D721Med (cell line): ENCODE results near the gene CDH15.

ENCODE experiments used
- DNase-seq: peaks from one replicate; pipeline ENCODE4 v3.0.0; 2011; ENCODE audit warnings: low spot score; ENCODE audit not compliant: insufficient read length
- FAIRE-seq: peaks from 2 replicates; lab custom pipeline; 2011; peaks lifted over from hg19 to GRCh38; lab: Jason Lieb, UNC
- TF ChIP-seq, protein P1 (sequence below): IDR thresholded peaks from 2 replicates; pipeline ENCODE4 v1.5.1; 2012; ENCODE audit warnings: mild to moderate bottlenecking, control low read depth; ENCODE audit not compliant: insufficient read depth; ENCODE audit errors: missing control alignments

The CDH15 gene

DNA sequence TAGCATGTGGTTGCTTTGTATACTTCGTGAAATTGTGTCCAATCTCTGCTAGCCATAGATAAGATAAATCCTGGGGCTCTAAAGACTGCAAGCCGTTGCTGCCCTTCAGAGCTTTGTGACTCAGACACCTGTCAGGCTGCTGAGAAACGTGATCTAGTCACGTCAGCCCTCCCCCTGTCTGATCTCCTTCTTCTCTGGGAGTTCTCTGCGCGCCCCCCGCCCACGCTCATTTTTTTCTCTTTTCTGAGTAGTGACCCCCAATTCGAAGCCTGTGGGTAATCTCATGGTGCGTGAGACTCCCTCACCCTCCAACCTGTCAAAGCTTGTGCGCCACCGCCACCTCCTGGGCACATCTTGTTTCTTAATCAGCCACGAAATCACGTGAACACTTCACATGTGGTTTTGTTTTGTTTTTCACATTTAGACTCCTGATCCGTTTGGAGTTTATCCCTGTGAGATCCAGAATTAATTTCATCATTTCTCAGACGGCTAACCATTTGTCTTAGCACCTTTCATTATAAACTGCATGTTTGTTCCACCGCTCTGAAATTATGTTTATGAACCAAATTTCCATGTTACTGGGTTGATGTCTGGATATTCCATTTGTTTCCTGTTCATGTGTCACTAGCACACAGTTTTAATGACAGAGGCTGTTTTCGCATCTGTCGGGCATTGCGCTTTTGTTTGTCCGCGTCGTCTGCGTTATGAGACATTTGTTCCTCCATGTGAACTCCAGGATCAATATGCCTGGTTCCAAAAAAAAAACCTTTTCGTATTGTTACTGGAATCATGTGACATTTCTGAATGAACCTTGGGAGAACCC lies 45.0 kb downstream of the CDH15 start:
- FAIRE-seq, result no peak
- TF ChIP-seq, protein P1, sequence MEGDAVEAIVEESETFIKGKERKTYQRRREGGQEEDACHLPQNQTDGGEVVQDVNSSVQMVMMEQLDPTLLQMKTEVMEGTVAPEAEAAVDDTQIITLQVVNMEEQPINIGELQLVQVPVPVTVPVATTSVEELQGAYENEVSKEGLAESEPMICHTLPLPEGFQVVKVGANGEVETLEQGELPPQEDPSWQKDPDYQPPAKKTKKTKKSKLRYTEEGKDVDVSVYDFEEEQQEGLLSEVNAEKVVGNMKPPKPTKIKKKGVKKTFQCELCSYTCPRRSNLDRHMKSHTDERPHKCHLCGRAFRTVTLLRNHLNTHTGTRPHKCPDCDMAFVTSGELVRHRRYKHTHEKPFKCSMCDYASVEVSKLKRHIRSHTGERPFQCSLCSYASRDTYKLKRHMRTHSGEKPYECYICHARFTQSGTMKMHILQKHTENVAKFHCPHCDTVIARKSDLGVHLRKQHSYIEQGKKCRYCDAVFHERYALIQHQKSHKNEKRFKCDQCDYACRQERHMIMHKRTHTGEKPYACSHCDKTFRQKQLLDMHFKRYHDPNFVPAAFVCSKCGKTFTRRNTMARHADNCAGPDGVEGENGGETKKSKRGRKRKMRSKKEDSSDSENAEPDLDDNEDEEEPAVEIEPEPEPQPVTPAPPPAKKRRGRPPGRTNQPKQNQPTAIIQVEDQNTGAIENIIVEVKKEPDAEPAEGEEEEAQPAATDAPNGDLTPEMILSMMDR, result peak; percentile 91
- no peak for DNase-seq

DNA sequence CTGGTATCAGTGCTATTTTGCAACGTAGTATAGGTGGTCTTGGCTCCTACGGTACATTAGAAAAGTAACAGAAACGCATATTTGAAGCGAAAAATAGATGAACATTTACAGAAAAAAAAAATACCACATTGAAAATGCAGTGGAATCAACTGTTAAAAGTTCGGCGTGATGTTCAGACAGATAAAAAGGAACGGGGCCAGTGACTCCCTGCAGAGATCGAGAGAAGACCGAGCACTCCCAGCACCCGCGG lies 45.5 kb downstream of the CDH15 start:
- TF ChIP-seq, protein P1, result no peak
- DNase-seq (no peak), FAIRE-seq (no peak)

DNA sequence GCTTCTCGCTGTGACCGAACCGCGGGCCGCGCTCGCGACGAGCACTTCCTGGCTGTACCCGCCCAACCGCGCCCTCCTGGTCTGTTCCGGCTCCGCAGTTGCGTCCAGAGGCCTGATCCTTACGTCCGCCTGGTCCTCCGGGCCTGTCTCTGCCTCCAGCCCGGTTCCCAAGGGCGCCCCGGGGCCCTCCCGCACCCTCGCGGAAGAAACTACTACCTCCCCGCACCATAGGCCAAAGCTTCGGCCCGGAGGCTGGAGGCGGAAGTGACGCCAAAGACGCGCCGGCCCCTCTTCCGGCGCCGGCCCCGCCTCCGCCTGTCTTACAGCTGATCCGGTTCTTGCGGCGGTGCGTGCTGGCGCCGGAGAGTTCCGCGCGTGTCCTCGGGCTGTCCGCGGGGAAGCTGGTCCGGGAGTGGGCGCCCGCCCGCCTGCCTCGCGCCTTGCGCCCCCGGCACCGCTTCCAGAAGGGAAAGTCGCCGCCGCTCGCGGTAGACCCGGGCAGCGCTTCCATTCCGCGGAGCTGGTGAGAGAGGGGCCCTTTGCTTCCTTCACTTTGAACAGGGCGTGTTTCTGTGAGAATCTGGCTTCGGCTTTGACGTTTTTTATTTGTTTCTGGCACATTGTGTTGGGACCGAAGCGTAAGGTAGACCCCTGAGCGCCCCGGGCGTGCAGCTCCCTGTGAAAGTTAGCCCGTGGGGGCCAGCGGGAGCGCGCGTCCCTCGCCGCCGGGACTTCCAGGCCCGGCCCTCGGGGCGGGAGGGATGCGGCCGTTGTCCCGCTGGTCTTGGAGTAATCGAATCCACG lies 46.0 kb downstream of the CDH15 start, which contains the start of gene ZNF778:
ZNF778 (plus strand) TSS at position 316 of the 804 bp plus-strand sequence. CDS start 3,425 bp downstream, outside the sequence.
- no peak for FAIRE-seq

DNA sequence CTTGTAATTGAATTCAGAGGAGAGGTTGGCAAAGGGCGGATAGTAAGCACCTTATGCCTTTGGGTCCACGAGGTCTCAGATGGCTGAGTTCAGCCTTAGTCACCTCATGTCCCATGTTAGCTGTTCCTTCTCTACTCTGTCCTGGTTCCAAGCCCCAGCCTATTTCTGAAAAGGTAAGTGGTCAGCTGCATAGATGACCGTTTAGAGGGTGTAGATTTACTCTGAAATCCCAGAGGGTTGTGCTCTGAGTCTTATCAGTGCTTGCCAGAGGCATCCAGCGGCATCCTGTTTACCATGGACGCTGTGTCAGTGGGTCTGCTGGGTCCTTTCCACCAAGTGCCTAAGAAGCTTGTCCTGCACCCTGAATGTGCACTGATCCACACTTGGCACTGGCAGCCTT lies 47.8 kb downstream of the CDH15 start:
- DNase-seq (no peak), FAIRE-seq (no peak)
- TF ChIP-seq, protein P1, result no peak

More for the DNA sequence above, 46.0 kb downstream of the CDH15 start, which contains the start of gene ZNF778:
- TF ChIP-seq, protein P1, result no peak
- DNase-seq, result peak; percentile 58

DNA sequence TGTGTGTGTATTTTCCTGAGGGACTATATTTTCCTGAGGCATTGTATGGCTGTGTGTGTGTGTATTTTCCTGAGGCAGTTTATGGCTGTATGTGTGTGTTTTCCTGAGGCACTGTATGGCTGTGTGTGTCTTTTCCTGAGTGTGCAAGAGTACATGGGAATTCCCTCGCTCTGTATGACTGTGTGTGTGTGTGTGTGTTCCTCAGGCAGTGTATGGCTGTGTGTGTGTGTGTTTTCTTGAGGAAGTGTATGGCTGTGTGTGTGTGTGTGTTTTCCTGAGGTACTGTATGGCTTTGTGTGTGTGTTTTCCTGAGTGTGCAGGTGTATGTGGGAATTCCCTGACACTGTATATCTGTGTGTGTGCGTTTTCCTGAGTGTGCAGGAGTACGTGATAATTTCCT lies 50.1 kb downstream of the CDH15 start:
- no peak for DNase-seq
- no peak for FAIRE-seq
- TF ChIP-seq, protein P1, result no peak

DNA sequence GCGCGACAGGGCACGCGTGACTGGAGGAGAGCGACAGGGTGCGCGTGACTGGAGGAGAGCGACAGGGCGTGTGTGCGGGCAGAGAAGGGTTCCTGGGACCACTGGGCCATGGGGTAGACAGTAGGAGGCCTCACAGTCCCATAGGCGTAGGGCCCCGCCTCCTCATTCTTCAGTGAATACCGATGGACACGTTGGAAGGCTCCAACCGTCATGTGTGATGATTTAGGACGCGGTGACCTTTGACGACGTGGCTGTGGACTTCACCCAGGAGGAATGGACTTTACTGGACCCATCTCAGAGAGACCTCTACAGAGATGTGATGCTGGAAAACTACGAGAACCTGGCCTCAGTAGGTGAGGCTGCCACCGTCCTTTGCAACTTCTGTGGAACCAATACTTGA lies 51.4 kb downstream of the CDH15 start:
- DNase-seq, result no peak
- FAIRE-seq, result no peak

More for the DNA sequence above, 51.4 kb downstream of the CDH15 start:
- TF ChIP-seq, protein P1, result no peak
